IMR-90 (cell line): ENCODE measurements around the gene IGDCC3. TPM values are rescaled to one million over a fixed set of nuclear protein-coding genes. Genes with fewer than 3 reads are reported as not detected.

ENCODE experiments used
- ATAC-seq: fragments of 200-7000 bp; cut with Tn5 transposase; 2 replicates; pipeline ENCODE4 v1.9.1; 2020; ENCODE audit warnings: low read depth, mild to moderate bottlenecking, moderate library complexity
- BruUV-seq: library from RNA; stranded (reverse); fragments of 400-500 nt; replicated peaks from 2 replicates; lab custom pipeline; 2021; lab: Mats Ljungman, UMichigan
- CTCF ChIA-PET: fragments of 300-600 bp; formaldehyde crosslinking; extraction: SDS; loops from one replicate; lab custom pipeline; 2021; ENCODE audit warnings: antibody characterized with exemption; lab: Yijun Ruan, JAX
- POLR2A ChIA-PET: fragments of 300-600 bp; sonication (Branson Sonifier 250); formaldehyde crosslinking; loops from one replicate; lab custom pipeline; 2022; ENCODE audit warnings: antibody characterized with exemption; ENCODE audit not compliant: unreplicated experiment; lab: Charles Lee
- DNase-seq: peaks from one replicate; pipeline ENCODE4 v3.0.0; 2013
- H2AFZ ChIP-seq: replicated peaks from 2 replicates; pipeline ENCODE3; 2013; ENCODE audit warnings: low read length, mild to moderate bottlenecking; ENCODE audit not compliant: poor library complexity
- H2AK5ac ChIP-seq: 2 replicates; pipeline ENCODE4 v1.6.1; 2013; ENCODE audit warnings: low read depth, low read length, inconsistent platforms
- H2AK9ac ChIP-seq: replicated peaks from 2 replicates; pipeline ENCODE3; 2013; ENCODE audit warnings: mild to moderate bottlenecking, low read depth, low read length, moderate library complexity; ENCODE audit not compliant: poor library complexity
- H2BK120ac ChIP-seq: 2 replicates; pipeline ENCODE4 v1.6.1; 2013; ENCODE audit warnings: low read depth, low read length, inconsistent platforms
- H2BK15ac ChIP-seq: 3 replicates; pipeline ENCODE4 v1.6.1; 2013; ENCODE audit warnings: low read depth, low read length, inconsistent platforms
- H2BK20ac ChIP-seq: 2 replicates; pipeline ENCODE4 v1.6.1; 2013; ENCODE audit warnings: low read depth, mild to moderate bottlenecking, inconsistent platforms, low read length, moderate library complexity
- H2BK5ac ChIP-seq: 2 replicates; pipeline ENCODE4 v1.6.1; 2013; ENCODE audit warnings: mild to moderate bottlenecking, low read depth, low read length, inconsistent platforms; ENCODE audit not compliant: poor library complexity, severe bottlenecking
- H3K14ac ChIP-seq: replicated peaks from 2 replicates; pipeline ENCODE4 v1.6.1; 2013; ENCODE audit warnings: low read depth, low read length, inconsistent platforms
- H3K18ac ChIP-seq: 2 replicates; pipeline ENCODE4 v1.6.1; 2013; ENCODE audit warnings: low read depth, low read length, control low read depth
- H3K23ac ChIP-seq: 2 replicates; pipeline ENCODE4 v1.6.1; 2013; ENCODE audit warnings: low read depth, low read length, inconsistent platforms
- H3K27ac ChIP-seq: 2 replicates; pipeline ENCODE4 v1.5.1; 2013; ENCODE audit warnings: mild to moderate bottlenecking, control low read depth, low read length; ENCODE audit not compliant: insufficient read depth
- H3K27me3 ChIP-seq: 2 replicates; pipeline ENCODE4 v1.6.1; 2013; ENCODE audit warnings: low read length; ENCODE audit not compliant: control insufficient read depth, insufficient read depth
- H3K36me3 ChIP-seq: 2 replicates; pipeline ENCODE4 v1.6.1; 2013; ENCODE audit warnings: low read length, mixed read lengths; ENCODE audit not compliant: control insufficient read depth, insufficient read depth
- H3K4ac ChIP-seq: 2 replicates; pipeline ENCODE4 v1.6.1; 2013; ENCODE audit warnings: low read depth, low read length, inconsistent platforms
- H3K4me1 ChIP-seq: 2 replicates; pipeline ENCODE4 v1.6.1; 2013; ENCODE audit warnings: low read length, mixed read lengths; ENCODE audit not compliant: control insufficient read depth, insufficient read depth
- H3K4me2 ChIP-seq: 2 replicates; pipeline ENCODE4 v1.6.1; 2013; ENCODE audit warnings: low read depth, mild to moderate bottlenecking, control low read depth, low read length, moderate library complexity
- H3K4me3 ChIP-seq: 2 replicates; pipeline ENCODE4 v1.5.1; 2013; ENCODE audit warnings: low read depth, mild to moderate bottlenecking, control low read depth, low read length, moderate library complexity; ENCODE audit not compliant: insufficient read depth
- H3K56ac ChIP-seq: 2 replicates; pipeline ENCODE4 v1.6.1; 2013; ENCODE audit warnings: low read length, inconsistent platforms; ENCODE audit not compliant: insufficient read depth; ENCODE audit errors: extremely low read depth
- H3K79me1 ChIP-seq, 2 experiments: 2 replicates each; pipeline ENCODE4 v1.6.1; 2013; ENCODE audit warnings: low read length in 2 of 2, inconsistent platforms in 1 of 2, low read depth in 1 of 2
- H3K9ac ChIP-seq: 2 replicates; pipeline ENCODE4 v1.6.1; 2013; ENCODE audit warnings: low read depth, low read length, control low read depth
- H3K9me1 ChIP-seq: 2 replicates; pipeline ENCODE4 v1.6.1; 2013; ENCODE audit warnings: low read length, inconsistent platforms; ENCODE audit not compliant: insufficient read depth
- H3K9me3 ChIP-seq: 2 replicates; pipeline ENCODE4 v1.6.1; 2013; ENCODE audit warnings: low read length; ENCODE audit not compliant: control insufficient read depth, insufficient read depth
- H4K20me1 ChIP-seq: 2 replicates; pipeline ENCODE4 v1.6.1; 2013; ENCODE audit warnings: low read length, inconsistent platforms; ENCODE audit not compliant: insufficient read depth
- H4K5ac ChIP-seq: 2 replicates; pipeline ENCODE4 v1.6.1; 2013; ENCODE audit warnings: mild to moderate bottlenecking, low read depth, low read length, control low read depth
- H4K8ac ChIP-seq, 2 experiments: 2 replicates each; pipeline ENCODE4 v1.6.1; 2013; ENCODE audit warnings: low read depth in 2 of 2, low read length in 2 of 2, control low read depth in 1 of 2, inconsistent platforms in 1 of 2
- H4K91ac ChIP-seq: 2 replicates; pipeline ENCODE4 v1.6.1; 2013; ENCODE audit warnings: low read depth, low read length, inconsistent platforms; ENCODE audit not compliant: insufficient read depth
- BHLHE40 ChIP-seq: fragments of 150-350 bp; IDR thresholded peaks from 2 replicates; pipeline ENCODE4 v1.6.1; 2016; ENCODE audit warnings: mild to moderate bottlenecking, low read depth, low read length
- CEBPB ChIP-seq: IDR thresholded peaks from 2 replicates; pipeline ENCODE4 v1.6.1; 2012; ENCODE audit warnings: low read depth, low read length, improper control_type of control experiment
- CTCF ChIP-seq: conservative IDR thresholded peaks from 2 replicates; pipeline ENCODE4 v1.5.1; 2012; ENCODE audit warnings: mild to moderate bottlenecking, low read depth, low read length, improper control_type of control experiment
- MAFK ChIP-seq: IDR thresholded peaks from 2 replicates; pipeline ENCODE4 v1.6.1; 2012; ENCODE audit warnings: low read depth, low read length, improper control_type of control experiment
- MAZ ChIP-seq: IDR thresholded peaks from 2 replicates; pipeline ENCODE4 v1.6.1; 2012; ENCODE audit warnings: low read depth, mild to moderate bottlenecking, low read length, improper control_type of control experiment, moderate library complexity, borderline replicate concordance
- MXI1 ChIP-seq: IDR thresholded peaks from 2 replicates; pipeline ENCODE4 v1.6.1; 2012; ENCODE audit warnings: low read depth, mild to moderate bottlenecking, low read length, moderate library complexity, borderline replicate concordance
- NFE2L2 ChIP-seq: fragments of 150-350 bp; IDR thresholded peaks from 2 replicates; pipeline ENCODE4 v1.6.1; 2016; ENCODE audit warnings: low read depth, mild to moderate bottlenecking, low read length
- POLR2A ChIP-seq: IDR thresholded peaks from 2 replicates; pipeline ENCODE4 v1.6.1; 2012; ENCODE audit warnings: mild to moderate bottlenecking, low read depth, low read length
- RAD21 ChIP-seq: IDR thresholded peaks from 2 replicates; pipeline ENCODE4 v1.6.1; 2012; ENCODE audit warnings: low read length, improper control_type of control experiment
- RCOR1 ChIP-seq: IDR thresholded peaks from 2 replicates; pipeline ENCODE4 v1.6.1; 2012; ENCODE audit warnings: mild to moderate bottlenecking, low read length, improper control_type of control experiment; ENCODE audit not compliant: insufficient replicate concordance
- RFX5 ChIP-seq: IDR thresholded peaks from 2 replicates; pipeline ENCODE4 v1.8.0; 2012; ENCODE audit warnings: low read depth, mild to moderate bottlenecking, low read length, moderate library complexity
- WGBS, 2 experiments: methylation state at CpG; one replicate each; pipeline versions ENCODE4 v1.1.5 to v1.1.7; 2013; ENCODE audit warnings: missing lambda C conversion rate in 2 of 2; ENCODE audit not compliant: insufficient read length in 1 of 2; ENCODE audit errors: extremely low coverage in 2 of 2; 5-methylcytosine and 5-hydroxymethylcytosine counted together
- dilution Hi-C: fragments of 300-500 bp; cut with HindIII; formaldehyde crosslinking; loops from one replicate; pipeline ENCODE4 v1.14.3; 2018; ENCODE audit warnings: low sequenced_read_pairs; ENCODE audit not compliant: unreplicated experiment
- in situ Hi-C: fragments of 300-500 bp; cut with MboI; formaldehyde crosslinking; loops from 3 replicates; pipeline ENCODE4 v1.14.3; 2019; ENCODE audit warnings: low sequenced_read_pairs, inconsistent platforms, mixed read lengths
- intact Hi-C: fragments of 100-400 bp; cut with micrococcal nuclease; formaldehyde crosslinking; loops from 2 replicates; pipeline ENCODE4 v1.10.0; 2022
- polyA plus RNA-seq, 3 experiments: library from polyadenylated mRNA; depleted of rRNA; stranded (reverse); fragments of >200 nt; gene quantifications; 2 replicates each; pipeline ENCODE4 v1.2.3, GENCODE V29; 2012; ENCODE audit warnings: low replicate concordance in 1 of 3
- total RNA-seq: library from RNA; depleted of rRNA; stranded (reverse); fragments of >200 nt; gene quantifications from 2 replicates; pipeline ENCODE4 v1.2.3, GENCODE V29; 2012
- TF ChIP-seq, protein P1 (sequence below): fragments of 150-350 bp; IDR thresholded peaks from 2 replicates; pipeline ENCODE4 v1.6.1; 2017; ENCODE audit warnings: mild to moderate bottlenecking, antibody characterized with exemption, low read length, low read depth
- TF ChIP-seq, protein P2 (sequence below): fragments of 150-350 bp; IDR thresholded peaks from 2 replicates; pipeline ENCODE4 v1.6.1; 2016; ENCODE audit warnings: low read depth, mild to moderate bottlenecking, low read length, moderate library complexity, borderline replicate concordance

Gene IGDCC3
- total and polyA plus RNA-seq, 2 of the 4 experiments (the other 2 are of a cell fraction): 0.18 to 0.19 TPM

- no peaks in the 10 kb centered on the region for H3K9me3 ChIP-seq
- no peak overlapping the region for H3K27ac ChIP-seq
- no peak overlapping the region for H3K4me3 ChIP-seq
- H2BK15ac ChIP-seq: no peak overlapping the region
- no peaks in the 10 kb centered on the region for H3K9me1 ChIP-seq
- H4K91ac ChIP-seq: no peak overlapping the region
- TF ChIP-seq MXI1: no peak
- no peak for TF ChIP-seq CTCF
- TF ChIP-seq MAFK: no peak
- no peak for TF ChIP-seq RAD21
- TF ChIP-seq, protein P1, sequence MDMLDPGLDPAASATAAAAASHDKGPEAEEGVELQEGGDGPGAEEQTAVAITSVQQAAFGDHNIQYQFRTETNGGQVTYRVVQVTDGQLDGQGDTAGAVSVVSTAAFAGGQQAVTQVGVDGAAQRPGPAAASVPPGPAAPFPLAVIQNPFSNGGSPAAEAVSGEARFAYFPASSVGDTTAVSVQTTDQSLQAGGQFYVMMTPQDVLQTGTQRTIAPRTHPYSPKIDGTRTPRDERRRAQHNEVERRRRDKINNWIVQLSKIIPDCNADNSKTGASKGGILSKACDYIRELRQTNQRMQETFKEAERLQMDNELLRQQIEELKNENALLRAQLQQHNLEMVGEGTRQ: no peak
- no peak for TF ChIP-seq RCOR1
- TF ChIP-seq MAZ: no peak
- TF ChIP-seq, protein P2, sequence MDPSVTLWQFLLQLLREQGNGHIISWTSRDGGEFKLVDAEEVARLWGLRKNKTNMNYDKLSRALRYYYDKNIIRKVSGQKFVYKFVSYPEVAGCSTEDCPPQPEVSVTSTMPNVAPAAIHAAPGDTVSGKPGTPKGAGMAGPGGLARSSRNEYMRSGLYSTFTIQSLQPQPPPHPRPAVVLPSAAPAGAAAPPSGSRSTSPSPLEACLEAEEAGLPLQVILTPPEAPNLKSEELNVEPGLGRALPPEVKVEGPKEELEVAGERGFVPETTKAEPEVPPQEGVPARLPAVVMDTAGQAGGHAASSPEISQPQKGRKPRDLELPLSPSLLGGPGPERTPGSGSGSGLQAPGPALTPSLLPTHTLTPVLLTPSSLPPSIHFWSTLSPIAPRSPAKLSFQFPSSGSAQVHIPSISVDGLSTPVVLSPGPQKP: no peak
- TF ChIP-seq BHLHE40: no peak
- no peak for TF ChIP-seq CEBPB
- no peak for TF ChIP-seq RFX5
- no peak for TF ChIP-seq POLR2A
- TF ChIP-seq NFE2L2: no peak
- H2BK5ac ChIP-seq: no peak overlapping the region
- no peak overlapping the region for H3K56ac ChIP-seq
- H4K5ac ChIP-seq: no peak overlapping the region
- H4K20me1 ChIP-seq: no peaks in the 10 kb centered on the region
- H3K4me1 ChIP-seq: no peaks in the 10 kb centered on the region
- H3K18ac ChIP-seq: no peak overlapping the region
- in situ Hi-C loops: no loop called here
- no peak overlapping the region for H3K23ac ChIP-seq
- DNase-seq (no peak), ATAC-seq (no peak)
- ChIA-PET CTCF (no interaction called here), POLR2A (no interaction called here)
- no peak overlapping the region for H2BK20ac ChIP-seq
- no peak overlapping the region for H2AK5ac ChIP-seq
- H3K14ac ChIP-seq: no peak overlapping the region
- H3K4ac ChIP-seq: no peak overlapping the region
- H3K4me2 ChIP-seq: no peak overlapping the region
- peak overlapping the region; percentile 42 for H2AK9ac ChIP-seq
- intact Hi-C loops: no loop called here
- H4K8ac ChIP-seq: no peak overlapping the region
- no peak overlapping the region for H3K9ac ChIP-seq
- peaks cover 30% of the 10 kb centered on the region; the same call in 1 of the 2 replicates for H3K27me3 ChIP-seq
- H3K36me3 ChIP-seq: no peaks in the 10 kb centered on the region
- H2BK120ac ChIP-seq: no peak overlapping the region
- no peaks in the 10 kb centered on the region for H3K79me1 ChIP-seq
- dilution Hi-C loops: no loop called here
- no peak overlapping the region for H2AFZ ChIP-seq
- BruUV-seq: no TSS peak
- WGBS, 2 experiments: 33% methylated on average over 1 of the region's 18 CpGs; no CpG with 5 or more reads in 1 of the 2 experiments
Measured at GRCh38 chr15:65329984-65330735, 47.6 kb downstream of the IGDCC3 start.
